AG04449 (cell line): ENCODE measurements around the gene CUL2.

Experiments used
- CTCF ChIA-PET: fragments of 350-600 bp; formaldehyde crosslinking; extraction: SDS; loops from one replicate; lab custom pipeline; 2021; ENCODE audit warnings: antibody characterized with exemption; lab: Yijun Ruan, JAX
- POLR2A ChIA-PET: fragments of 400-600, 350-600 bp; formaldehyde crosslinking; extraction: SDS; loops from one replicate; lab custom pipeline; 2020; ENCODE audit warnings: antibody characterized with exemption, inconsistent platforms; lab: Yijun Ruan, JAX
- DNase-seq: peaks from one replicate; pipeline ENCODE4 v3.0.0-alpha.2; 2010; ENCODE audit warnings: low read depth, low spot score
- H3K4me3 ChIP-seq: 2 replicates; pipeline ENCODE4 v1.5.1; 2011; ENCODE audit warnings: low read depth, mild to moderate bottlenecking, control low read depth, low read length
- CTCF ChIP-seq: IDR thresholded peaks from one replicate; pipeline ENCODE4 v1.5.1; 2011; ENCODE audit warnings: mild to moderate bottlenecking, moderate library complexity, low read length, control low read depth, inconsistent platforms; ENCODE audit not compliant: insufficient read depth; ENCODE audit errors: missing control alignments

Gene CUL2

GRCh38 chr10:35129185-35129674 is 39.1 kb upstream of the CUL2 start:
- ChIA-PET CTCF (interaction anchor here (1.0 to 1.4 kb wide), 3 partner anchors 14 to 1751 kb away, joined by 3 to 4 read pairs (median 4); no protein-coding TSS in a partner anchor), POLR2A (no interaction called here)
- no peak for DNase-seq
- TF ChIP-seq CTCF, result no peak
- H3K4me3 ChIP-seq, result no peak overlapping the region

GRCh38 chr10:35127289-35127891 is 37.2 kb upstream of the CUL2 start:
- TF ChIP-seq CTCF, result no peak
- ChIA-PET POLR2A (interaction anchor here (0.6 to 2.8 kb wide), 3 partner anchors 46 to 370 kb away, joined by 3 to 17 read pairs (median 5); no protein-coding TSS in a partner anchor), CTCF (interaction anchor here (0.6 to 3.6 kb wide), 12 partner anchors 10 to 1754 kb away, joined by 3 to 34 read pairs (median 4); no protein-coding TSS in a partner anchor)
- no peak for DNase-seq
- H3K4me3 ChIP-seq, result peak overlapping the region; percentile 74

- ChIA-PET CTCF (interaction anchor here (0.6 to 3.6 kb wide), 25 partner anchors 8 to 1754 kb away, joined by 3 to 34 read pairs (median 3); partner anchors contain the start of gene CUL2), POLR2A (interaction anchor here (0.6 to 2.8 kb wide), 4 partner anchors 15 to 69 kb away, joined by 3 to 17 read pairs (median 3); no protein-coding TSS in a partner anchor)
- DNase-seq, result peak; percentile 61
- H3K4me3 ChIP-seq, result peak within 1 kb of the TSS; percentile 74
- peak; percentile 75 for TF ChIP-seq CTCF
These were observed 36.6 kb upstream of the CUL2 start, which contains the start of gene CREM for GRCh38 chr10:35126530-35127288. CREM (plus strand) TSS chr10:35126846; CDS start chr10:35137836, 10,990 bp downstream.

- no peak for DNase-seq
- POLR2A ChIA-PET, result interaction anchor here (0.6 to 2.8 kb wide), 3 partner anchors 14 to 70 kb away, joined by 3 to 17 read pairs (median 3); no protein-coding TSS in a partner anchor
- no peak for TF ChIP-seq CTCF
- CTCF ChIA-PET, result interaction anchor here (0.7 to 3.6 kb wide), 20 partner anchors 8 to 1755 kb away, joined by 3 to 34 read pairs (median 3); partner anchors contain the start of gene CUL2
- peak overlapping the region; percentile 74 for H3K4me3 ChIP-seq
These were observed 36.0 kb upstream of the CUL2 start for GRCh38 chr10:35126062-35126529.

GRCh38 chr10:35124540-35124939 is 34.4 kb upstream of the CUL2 start:
- DNase-seq, result no peak
- H3K4me3 ChIP-seq, result no peak overlapping the region
- CTCF ChIA-PET, result interaction anchor here (1.2 to 3.6 kb wide), 2 partner anchors 92 to 148 kb away, joined by 6 to 33 read pairs; no protein-coding TSS in a partner anchor
- POLR2A ChIA-PET, result no interaction called here
- no peak for TF ChIP-seq CTCF
